HL-60 (cell line): ENCODE results near the gene FEM1A.
"Not testable (repeated sequence)": the region's sequence is repeated elsewhere in the genome, so short reads cannot be mapped to it uniquely, and the experiment has no call there.

Experiments used
- DNase-seq, 2 experiments: peaks; one replicate each; pipeline ENCODE4 v3.0.0-alpha.2; 2010 to 2020; ENCODE audit warnings: low read depth in 1 of 2, low spot score in 1 of 2
- H3K27ac ChIP-seq: fragments of 250-450 bp; sonication (Bioruptor Pico); replicated peaks from 2 replicates; pipeline ENCODE4 v1.5.1; 2020; ENCODE audit warnings: mild to moderate bottlenecking, moderate library complexity
- H3K27me3 ChIP-seq: fragments of 250-450 bp; sonication (Bioruptor Pico); 2 replicates; pipeline ENCODE4 v1.5.1; 2021; ENCODE audit warnings: mild to moderate bottlenecking, moderate library complexity; ENCODE audit not compliant: insufficient read depth, poor library complexity, severe bottlenecking
- H3K4me3 ChIP-seq: replicated peaks from 2 replicates; pipeline ENCODE4 v1.5.1; 2011; ENCODE audit warnings: mild to moderate bottlenecking, control low read depth, low read length; ENCODE audit not compliant: insufficient read depth
- CTCF ChIP-seq: IDR thresholded peaks from one replicate; pipeline ENCODE4 v1.5.1; 2011; ENCODE audit warnings: low read length, control low read depth, inconsistent platforms; ENCODE audit not compliant: insufficient read depth
- GABPA ChIP-seq: IDR thresholded peaks from 2 replicates; pipeline ENCODE4 v1.6.1; 2012; ENCODE audit warnings: low read depth
- POLR2AphosphoS5 ChIP-seq: IDR thresholded peaks from 2 replicates; pipeline ENCODE4 v1.6.1; 2012; ENCODE audit warnings: low read depth
- REST ChIP-seq: IDR thresholded peaks from 2 replicates; pipeline ENCODE4 v1.6.1; 2012; ENCODE audit warnings: low read depth; ENCODE audit not compliant: insufficient replicate concordance
- SPI1 ChIP-seq: IDR thresholded peaks from 2 replicates; pipeline ENCODE4 v1.6.1; 2012; ENCODE audit warnings: low read depth, mild to moderate bottlenecking, borderline replicate concordance

The FEM1A gene

GRCh38 chr19:4816950-4817278 is 25.4 kb downstream of the FEM1A start:
- Histone ChIP-seq H3K27me3 (no peaks in the 10 kb centered on the region), H3K27ac (no peak overlapping the region), H3K4me3 (no peak overlapping the region)
- DNase-seq = no peak
- TF ChIP-seq POLR2AphosphoS5 = no peak
- TF ChIP-seq CTCF = no peak
- no peak for TF ChIP-seq GABPA
- TF ChIP-seq SPI1 = no peak
- no peak for TF ChIP-seq REST

GRCh38 chr19:4817467-4818277 is 26.1 kb downstream of the FEM1A start:
- Histone ChIP-seq H3K27ac (no peak overlapping the region), H3K4me3 (no peak overlapping the region), H3K27me3 (no peaks in the 10 kb centered on the region)
- TF ChIP-seq SPI1 (no peak), REST (no peak), GABPA (no peak), CTCF (no peak), POLR2AphosphoS5 (no peak)
- no peak for DNase-seq

- TF ChIP-seq GABPA (no peak), CTCF (no peak), REST (no peak), SPI1 (no peak), POLR2AphosphoS5 (no peak)
- Histone ChIP-seq H3K27me3 (no peaks in the 10 kb centered on the region), H3K27ac (no peak overlapping the region), H3K4me3 (no peak overlapping the region)
- DNase-seq = no peak
Observed at GRCh38 chr19:4821265-4821664, 29.7 kb downstream of the FEM1A start.

GRCh38 chr19:4822354-4822753 is 30.8 kb downstream of the FEM1A start:
- not testable (repeated sequence) for H3K4me3 ChIP-seq, DNase-seq, H3K27me3 ChIP-seq, H3K27ac ChIP-seq
